ENCODE measurements around the gene BORCS6. TPM values are rescaled to one million over a fixed set of nuclear protein-coding genes. Genes with fewer than 3 reads are reported as not detected.

BORCS6 gene
- total RNA-seq, 1 donor from 2014 or later: 7.8 TPM

DNA sequence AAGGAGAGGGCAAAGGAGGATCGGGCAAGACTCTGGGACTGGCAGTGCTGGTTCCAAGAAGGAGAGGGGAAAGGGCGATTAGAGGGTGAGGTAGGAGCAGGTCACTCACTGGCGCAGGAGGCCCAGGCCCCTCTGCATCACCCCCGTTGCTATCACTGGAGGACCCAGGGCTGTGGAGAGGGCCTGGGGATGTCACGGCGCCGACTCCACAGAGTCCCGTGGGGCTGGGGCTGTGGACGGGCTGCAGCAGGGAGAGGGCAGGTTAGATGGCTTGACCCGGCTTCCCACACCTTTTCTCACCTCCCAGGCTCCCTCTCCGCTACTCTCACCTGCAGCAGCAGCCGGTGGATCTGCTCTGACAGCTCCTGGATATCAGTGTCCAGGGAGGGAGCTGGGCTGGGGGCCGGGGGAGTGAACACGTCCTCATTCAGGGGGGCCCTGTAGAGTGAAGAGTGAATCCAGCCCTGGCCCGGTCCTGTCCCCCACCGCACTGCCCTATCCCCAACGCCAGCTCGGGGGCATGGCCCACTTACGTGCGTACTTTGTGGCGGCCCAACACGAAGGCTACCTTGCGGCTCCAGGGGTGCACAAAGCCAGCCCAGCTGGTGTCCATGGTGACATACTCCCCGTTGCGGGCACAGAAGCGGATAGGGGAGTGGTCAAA, 42.7 kb downstream of the BORCS6 start:
- intact Hi-C loops (cut with DNase I): no loop called here
- H3K27ac ChIP-seq: peak overlapping the region; percentile 24
- DNase-seq: peak; percentile 67

DNA sequence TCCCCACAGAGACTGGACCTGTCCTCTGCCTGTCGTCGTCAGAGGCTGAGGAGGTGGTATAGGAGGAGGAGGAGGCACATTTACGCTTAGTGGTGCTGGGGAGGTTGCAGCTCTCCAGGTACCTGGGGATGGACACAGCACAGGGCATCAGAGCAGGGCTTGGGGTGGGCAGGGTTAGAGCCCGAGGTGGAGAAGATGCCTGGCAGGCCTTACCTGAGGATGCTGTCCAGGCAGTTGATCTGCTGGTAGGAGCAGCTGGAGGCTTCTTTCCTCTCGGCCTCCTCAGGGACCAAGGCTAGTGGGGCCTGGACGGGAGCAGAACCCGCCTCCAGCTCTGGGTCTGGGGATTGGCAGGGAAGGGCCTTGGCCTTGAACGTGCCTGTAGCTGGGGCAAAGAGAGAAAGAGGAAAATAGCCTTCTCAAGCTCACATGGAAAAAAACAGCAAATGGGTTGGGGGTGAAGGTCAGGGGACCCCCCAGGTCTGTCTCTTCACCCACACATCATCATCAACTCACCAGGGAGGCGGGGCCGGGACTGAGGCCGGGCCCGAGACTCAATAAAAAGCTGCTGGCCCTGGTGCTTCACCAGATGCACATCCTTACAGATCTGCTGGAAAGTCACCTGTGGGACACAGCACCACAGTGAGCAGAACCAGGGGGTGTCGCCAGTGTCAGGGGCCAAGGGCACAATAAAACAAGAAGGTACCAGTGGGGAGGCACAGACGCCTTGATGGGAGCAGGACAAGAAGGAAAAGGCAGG, 43.4 kb downstream of the BORCS6 start:
- no peak overlapping the region for H3K4me3 ChIP-seq
- ATAC-seq: no peak
- intact Hi-C loops (cut with DNase I): no loop called here
- H3K36me3 ChIP-seq: peaks cover 93% of the 10 kb centered on the region
- peak overlapping the region; percentile 6 for H3K27ac ChIP-seq
- TF ChIP-seq, protein P1, sequence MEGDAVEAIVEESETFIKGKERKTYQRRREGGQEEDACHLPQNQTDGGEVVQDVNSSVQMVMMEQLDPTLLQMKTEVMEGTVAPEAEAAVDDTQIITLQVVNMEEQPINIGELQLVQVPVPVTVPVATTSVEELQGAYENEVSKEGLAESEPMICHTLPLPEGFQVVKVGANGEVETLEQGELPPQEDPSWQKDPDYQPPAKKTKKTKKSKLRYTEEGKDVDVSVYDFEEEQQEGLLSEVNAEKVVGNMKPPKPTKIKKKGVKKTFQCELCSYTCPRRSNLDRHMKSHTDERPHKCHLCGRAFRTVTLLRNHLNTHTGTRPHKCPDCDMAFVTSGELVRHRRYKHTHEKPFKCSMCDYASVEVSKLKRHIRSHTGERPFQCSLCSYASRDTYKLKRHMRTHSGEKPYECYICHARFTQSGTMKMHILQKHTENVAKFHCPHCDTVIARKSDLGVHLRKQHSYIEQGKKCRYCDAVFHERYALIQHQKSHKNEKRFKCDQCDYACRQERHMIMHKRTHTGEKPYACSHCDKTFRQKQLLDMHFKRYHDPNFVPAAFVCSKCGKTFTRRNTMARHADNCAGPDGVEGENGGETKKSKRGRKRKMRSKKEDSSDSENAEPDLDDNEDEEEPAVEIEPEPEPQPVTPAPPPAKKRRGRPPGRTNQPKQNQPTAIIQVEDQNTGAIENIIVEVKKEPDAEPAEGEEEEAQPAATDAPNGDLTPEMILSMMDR (IDR thresholded peaks at IDR 0.05): no peak
- H3K27me3 ChIP-seq: no peaks in the 10 kb centered on the region
- H3K4me1 ChIP-seq: peaks cover 18% of the 10 kb centered on the region
- no peaks in the 10 kb centered on the region for H3K9me3 ChIP-seq
- DNase-seq: peak; percentile 55

More for the DNA sequence above, 42.7 kb downstream of the BORCS6 start:
- H3K4me1 ChIP-seq: peaks cover 18% of the 10 kb centered on the region
- peaks cover 86% of the 10 kb centered on the region for H3K36me3 ChIP-seq
- H3K9me3 ChIP-seq: no peaks in the 10 kb centered on the region
- TF ChIP-seq, protein P1 (IDR thresholded peaks at IDR 0.05): no peak
- no peak for ATAC-seq
- H3K27me3 ChIP-seq: no peaks in the 10 kb centered on the region
- H3K4me3 ChIP-seq: no peak overlapping the region

DNA sequence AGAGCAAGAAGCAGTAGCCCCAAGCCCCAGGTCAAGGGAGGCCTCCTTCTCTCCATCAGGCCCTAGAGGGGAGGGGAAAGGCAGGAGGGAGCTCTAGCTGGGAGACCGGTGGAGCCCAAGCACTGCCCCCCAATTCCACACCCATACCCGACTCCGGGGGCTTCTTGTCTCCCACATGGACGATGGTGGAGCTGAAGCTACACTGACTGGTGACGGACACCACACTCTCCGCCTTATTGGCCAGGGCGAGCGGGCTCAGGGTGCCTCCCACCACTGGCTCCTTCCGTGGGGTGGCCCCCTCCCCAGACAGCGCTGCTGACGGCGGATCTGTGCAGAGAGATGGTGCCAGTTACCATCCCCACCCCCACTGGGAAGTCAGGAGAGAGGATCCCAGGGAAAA, 44.2 kb downstream of the BORCS6 start:
- TF ChIP-seq, protein P1 (IDR thresholded peaks at IDR 0.05): no peak
- H3K9me3 ChIP-seq: no peaks in the 10 kb centered on the region
- H3K4me3 ChIP-seq: no peak overlapping the region
- ATAC-seq: no peak
- H3K4me1 ChIP-seq: peaks cover 16% of the 10 kb centered on the region
- intact Hi-C loops (cut with DNase I): no loop called here
- peaks cover 100% of the 10 kb centered on the region for H3K36me3 ChIP-seq
- no peak overlapping the region for H3K27ac ChIP-seq
- no peaks in the 10 kb centered on the region for H3K27me3 ChIP-seq
- DNase-seq: peak; percentile 63

DNA sequence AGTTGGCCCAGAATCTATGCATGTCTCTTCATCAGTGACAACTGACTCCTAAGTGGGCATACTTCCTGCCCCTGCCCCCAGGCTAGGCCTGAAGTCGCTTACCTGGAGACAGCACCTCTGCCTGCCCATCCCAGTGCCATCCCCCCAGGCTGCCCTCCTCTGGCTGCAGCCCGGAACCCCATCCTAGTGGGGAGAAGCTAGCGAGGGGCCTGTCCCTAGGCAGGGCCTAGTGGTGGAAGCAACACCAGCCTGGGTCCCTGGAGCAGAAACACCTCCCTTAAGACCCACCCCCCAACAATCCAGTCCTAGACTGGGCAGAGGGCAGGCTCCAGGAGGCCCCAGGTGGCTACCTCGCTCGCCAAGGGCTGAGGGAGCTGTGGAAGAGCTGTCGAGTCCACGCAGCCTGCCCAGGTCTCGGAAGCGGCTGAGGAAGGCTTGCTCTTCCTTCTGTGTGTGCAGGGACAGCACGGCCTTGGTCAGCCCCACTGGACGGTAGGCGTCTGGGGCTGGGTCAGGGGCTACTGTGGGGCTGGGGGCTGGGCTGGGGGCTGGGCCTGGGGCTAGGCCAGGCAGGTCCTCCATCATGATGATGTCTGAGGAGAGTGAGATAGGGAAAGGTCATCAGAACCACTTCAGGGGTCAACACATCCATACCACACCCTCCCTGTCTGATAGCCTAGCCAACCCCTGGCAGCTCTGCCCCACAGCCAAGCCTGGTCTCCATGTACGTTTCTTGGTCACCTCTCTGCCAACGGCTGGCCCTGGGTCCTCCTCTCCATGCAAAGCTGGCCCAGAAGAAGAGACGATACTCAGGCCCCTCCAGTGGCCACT, 45.4 kb downstream of the BORCS6 start:
- Histone ChIP-seq H3K27me3 (no peaks in the 10 kb centered on the region), H3K4me3 (no peak overlapping the region), H3K4me1 (peaks cover 8% of the 10 kb centered on the region), H3K27ac (no peak overlapping the region), H3K36me3 (peaks cover 100% of the 10 kb centered on the region), H3K9me3 (no peaks in the 10 kb centered on the region)
- intact Hi-C loops (cut with DNase I): no loop called here
- DNase-seq: peak; percentile 63
- TF ChIP-seq, protein P1 (IDR thresholded peaks at IDR 0.05): no peak
- no peak for ATAC-seq

DNA sequence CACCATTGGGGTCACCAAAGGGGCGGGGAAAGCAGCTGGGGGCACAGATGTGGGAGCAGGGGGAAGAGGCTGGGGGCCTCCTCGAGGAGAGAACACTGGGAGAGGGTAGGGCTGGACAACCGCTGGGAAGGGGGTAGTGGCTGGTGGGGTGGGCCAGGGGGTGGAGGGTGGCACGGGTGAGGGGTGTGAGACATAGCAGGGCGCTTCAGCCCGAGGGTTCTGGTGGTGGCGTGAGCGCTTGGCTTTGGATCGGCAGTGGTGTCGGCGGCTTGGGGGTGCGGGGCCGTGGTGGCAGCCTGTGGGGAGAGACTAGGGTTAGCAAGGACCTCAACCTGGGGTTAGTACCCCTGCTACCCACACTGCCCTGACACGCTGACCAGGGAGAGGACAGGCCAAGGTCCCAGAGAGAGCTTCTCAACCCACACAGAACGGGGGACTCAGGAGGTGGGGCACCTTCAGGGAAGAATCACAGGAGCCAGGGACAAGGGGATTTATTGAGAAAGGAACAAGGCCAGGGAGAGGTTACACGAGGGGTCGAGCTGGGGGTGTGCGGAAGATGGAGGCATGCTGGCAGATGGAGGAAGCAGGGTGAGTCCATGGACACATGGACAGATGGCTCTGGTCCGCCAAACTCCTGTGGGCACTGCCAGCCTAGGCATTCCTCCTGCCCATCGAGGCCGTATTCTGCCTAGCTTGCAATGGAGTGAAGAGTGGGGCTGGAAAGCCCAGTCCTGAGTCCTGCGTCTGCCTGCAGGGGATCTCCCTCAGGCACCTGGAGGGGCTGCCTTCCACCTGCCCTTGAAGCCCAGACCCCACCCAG, 46.2 kb downstream of the BORCS6 start:
- no peak overlapping the region for H3K27ac ChIP-seq
- ATAC-seq (no peak), DNase-seq (peak; percentile 57)
- no peaks in the 10 kb centered on the region for H3K9me3 ChIP-seq
- H3K27me3 ChIP-seq: no peaks in the 10 kb centered on the region
- intact Hi-C loops (cut with DNase I): no loop called here
- H3K4me3 ChIP-seq: no peak overlapping the region
- H3K36me3 ChIP-seq: peaks cover 96% of the 10 kb centered on the region
- TF ChIP-seq, protein P1 (IDR thresholded peaks at IDR 0.05): no peak
- H3K4me1 ChIP-seq: peaks cover 16% of the 10 kb centered on the region
